GM12878 (cell line): Measurements from ENCODE around the gene AVP. TPM values are rescaled to one million over a fixed set of nuclear protein-coding genes. Genes with fewer than 3 reads are reported as not detected.
A peak's percentile ranks its signal among the peaks of the same experiment; 100 is the strongest.

ENCODE experiments used
- ATAC-seq: fragments of 200-7000 bp; cut with Tn5 transposase; 3 replicates; pipeline ENCODE4 v1.9.1; 2020; ENCODE audit warnings: mild to moderate bottlenecking, moderate library complexity
- BruUV-seq: library from RNA; stranded (reverse); fragments of 400-500 nt; replicated peaks from 2 replicates; lab custom pipeline; 2021; lab: Mats Ljungman, UMichigan
- CTCF ChIA-PET: fragments of 300-600 bp; sonication (Branson Sonifier 250); formaldehyde crosslinking; extraction: SDS; loops from one replicate; lab custom pipeline; 2021; ENCODE audit warnings: inconsistent platforms; lab: Yijun Ruan, JAX
- POLR2A ChIA-PET: fragments of 350-600 bp; formaldehyde crosslinking; extraction: SDS; loops from one replicate; lab custom pipeline; 2021; ENCODE audit warnings: inconsistent platforms; lab: Charles Lee
- RAD21 ChIA-PET: fragments of 300-600 bp; sonication (Branson Sonifier 250); formaldehyde crosslinking; loops from one replicate; lab custom pipeline; 2023; ENCODE audit warnings: antibody characterized with exemption; ENCODE audit not compliant: unreplicated experiment; lab: Charles Lee
- SMC1A ChIA-PET: fragments of 300-600 bp; sonication (Branson Sonifier 250); formaldehyde crosslinking; loops from one replicate; lab custom pipeline; 2023; ENCODE audit not compliant: unreplicated experiment, uncharacterized antibody; lab: Charles Lee
- DNase-seq: peaks from one replicate; pipeline ENCODE4 v3.0.0-alpha.2; 2011; ENCODE audit warnings: low read depth, low spot score
- FAIRE-seq: peaks from 3 replicates; lab custom pipeline; 2011; peaks lifted over from hg19 to GRCh38; lab: Jason Lieb, UNC
- H2AFZ ChIP-seq: 2 replicates; pipeline ENCODE4 v1.6.0; 2011; ENCODE audit warnings: low read depth, low read length, control low read depth; ENCODE audit not compliant: control insufficient read depth
- H3K27ac ChIP-seq: 2 replicates; pipeline ENCODE4 v1.5.1; 2011; ENCODE audit warnings: control low read depth; ENCODE audit not compliant: control insufficient read depth, insufficient read depth
- H3K27me3 ChIP-seq, 2 experiments: replicated peaks in 1 of 2; 2 replicates each; pipeline versions ENCODE4 v1.6.0 to v1.6.1; 2011; ENCODE audit warnings: low read length in 1 of 2; ENCODE audit not compliant: control insufficient read depth in 2 of 2, insufficient read depth in 2 of 2
- H3K36me3 ChIP-seq, 2 experiments: 2 replicates each; pipeline ENCODE4 v1.5.1; 2011; ENCODE audit warnings: low read length in 1 of 2; ENCODE audit not compliant: control insufficient read depth in 2 of 2, insufficient read depth in 2 of 2
- H3K4me1 ChIP-seq: 2 replicates; pipeline ENCODE4 v1.6.1; 2011; ENCODE audit warnings: mild to moderate bottlenecking, low read length, moderate library complexity, mixed read lengths; ENCODE audit not compliant: control insufficient read depth, insufficient read depth
- H3K4me2 ChIP-seq: 2 replicates; pipeline ENCODE4 v1.6.0; 2011; ENCODE audit warnings: control low read depth; ENCODE audit not compliant: control insufficient read depth, insufficient read depth
- H3K4me3 ChIP-seq: fragments of 200-600 bp; sonication (generic); 2 replicates; pipeline ENCODE4 v1.5.1; 2016
- H3K79me2 ChIP-seq: 2 replicates; pipeline ENCODE4 v1.6.0; 2011; ENCODE audit warnings: low read length; ENCODE audit not compliant: control insufficient read depth, insufficient read depth
- H3K9ac ChIP-seq: 2 replicates; pipeline ENCODE4 v1.8.0; 2011; ENCODE audit warnings: low read length, control low read depth, mixed read lengths; ENCODE audit not compliant: control insufficient read depth, insufficient read depth
- H3K9me3 ChIP-seq: replicated peaks from 3 replicates; pipeline ENCODE4 v1.5.1; 2011; ENCODE audit warnings: mild to moderate bottlenecking, low read length; ENCODE audit not compliant: control insufficient read depth, insufficient read depth
- H4K20me1 ChIP-seq: 2 replicates; pipeline ENCODE4 v1.6.0; 2011; ENCODE audit not compliant: control insufficient read depth, insufficient read depth
- ATF3 ChIP-seq: IDR thresholded peaks from 2 replicates; pipeline ENCODE4 v1.6.1; 2011; ENCODE audit warnings: low read depth, mild to moderate bottlenecking, low read length, moderate library complexity, borderline replicate concordance; ENCODE audit errors: extremely low read depth
- CHD4 ChIP-seq: fragments of 200-600 bp; sonication (generic); IDR thresholded peaks from 2 replicates; pipeline ENCODE4 v1.6.1; 2016; ENCODE audit warnings: mild to moderate bottlenecking
- E4F1 ChIP-seq: fragments of 450-650 bp; IDR thresholded peaks from 2 replicates; pipeline ENCODE4 v1.6.1; 2018; ENCODE audit warnings: borderline replicate concordance, mild to moderate bottlenecking; ENCODE audit not compliant: partially characterized antibody
- ELK1 ChIP-seq: IDR thresholded peaks from 2 replicates; pipeline ENCODE4 v1.6.1; 2012; ENCODE audit warnings: low read depth, low read length, improper control_type of control experiment
- EP300 ChIP-seq, 2 experiments: fragments of 150-350 bp in 1 of 2; IDR thresholded peaks; 2 replicates each; pipeline ENCODE4 v1.6.1; 2011 to 2012; ENCODE audit warnings: low read depth in 2 of 2, low read length in 2 of 2, borderline replicate concordance in 1 of 2, improper control_type of control experiment in 1 of 2, inconsistent platforms in 1 of 2; ENCODE audit not compliant: control insufficient read depth in 1 of 2
- GABPA ChIP-seq: IDR thresholded peaks from 2 replicates; pipeline ENCODE4 v1.6.1; 2014; ENCODE audit warnings: antibody characterized with exemption, low read depth, mild to moderate bottlenecking, inconsistent platforms
- HDAC6 ChIP-seq: fragments of 200-600 bp; sonication (generic); IDR thresholded peaks from one replicate; pipeline ENCODE4 v1.8.0; 2017; ENCODE audit warnings: antibody characterized with exemption; ENCODE audit not compliant: unreplicated experiment
- HSF1 ChIP-seq: fragments of 150-350 bp; IDR thresholded peaks from 2 replicates; pipeline ENCODE4 v1.6.1; 2014; ENCODE audit warnings: mild to moderate bottlenecking, low read depth, low read length
- IRF5 ChIP-seq: fragments of 450-650 bp; IDR thresholded peaks from 2 replicates; pipeline ENCODE4 v1.6.1; 2017; ENCODE audit warnings: borderline replicate concordance
- MTA3 ChIP-seq: IDR thresholded peaks from 2 replicates; pipeline ENCODE4 v1.6.1; 2012; ENCODE audit warnings: low read length, inconsistent platforms, borderline replicate concordance
- NBN ChIP-seq: fragments of 450-650 bp; IDR thresholded peaks from 2 replicates; pipeline ENCODE4 v1.6.1; 2016
- PBX3 ChIP-seq: IDR thresholded peaks from 2 replicates; pipeline ENCODE4 v1.6.1; 2011; ENCODE audit warnings: mild to moderate bottlenecking, low read depth, low read length, moderate library complexity; ENCODE audit not compliant: insufficient replicate concordance
- SMAD5 ChIP-seq: IDR thresholded peaks from 2 replicates; pipeline ENCODE4 v1.6.1; 2016; ENCODE audit warnings: antibody characterized with exemption, low read depth
- TCF7 ChIP-seq: IDR thresholded peaks from 2 replicates; pipeline ENCODE4 v1.6.1; 2014; ENCODE audit warnings: antibody characterized with exemption, borderline replicate concordance
- WGBS: methylation state at CpG from one replicate; pipeline ENCODE4 v1.1.6; 2016; ENCODE audit warnings: low lambda C conversion rate; ENCODE audit not compliant: insufficient replicate concordance, insufficient coverage; ENCODE audit errors: missing lambda C conversion rate; 5-methylcytosine and 5-hydroxymethylcytosine counted together
- in situ Hi-C: fragments of 300-500 bp; cut with MboI; formaldehyde crosslinking; loops from 9 replicates; pipeline ENCODE4 v1.14.3; 2018; ENCODE audit warnings: mixed read lengths
- intact Hi-C: fragments of 100-400 bp; cut with micrococcal nuclease; formaldehyde crosslinking; loops from one replicate; pipeline ENCODE4 v1.14.2; 2022; ENCODE audit not compliant: unreplicated experiment
- polyA plus RNA-seq, 11 experiments: library from polyadenylated mRNA; depleted of rRNA in 4 of 11; unstranded in 6 of 11; stranded (reverse) in 5 of 11; fragments of >200 nt; fragmentation: Nextera tagmentation in 4 of 11; fragmentation: Illumina TruSeq in 1 of 11; extraction: Ambion mirVana in 4 of 11; extraction: Trizol in 1 of 11; gene quantifications; 1 replicate in 1 of 11; 2 replicates in 10 of 11; pipeline versions ENCODE4 v1.2.1 to v1.2.3, GENCODE V29; 2011 to 2016; ENCODE audit warnings: inconsistent platforms in 2 of 11, missing spikeins in 2 of 11, low read depth in 1 of 11
- total RNA-seq, 4 experiments: library from RNA; depleted of rRNA in 3 of 4; stranded (reverse); fragments of >200 nt in 3 of 4; fragmentation: Illumina TruSeq in 1 of 4; extraction: Trizol in 1 of 4; gene quantifications; 2 replicates each; pipeline versions ENCODE4 v1.2.1 to v1.2.3, GENCODE V29; 2013 to 2021

AVP gene
- total and polyA plus RNA-seq, 10 of the 15 experiments (the other 5 are each of a cell fraction or from before 2014, with no cell fraction given), result not detected

GRCh38 chr20:3077618-3078134 is 6.8 kb downstream of the AVP start:
- peak; percentile 38 for FAIRE-seq
- Histone ChIP-seq H3K36me3 (no peaks in the 10 kb centered on the region), H2AFZ (no peak overlapping the region), H3K9ac (no peak overlapping the region), H3K79me2 (no peaks in the 10 kb centered on the region), H3K9me3 (no peaks in the 10 kb centered on the region; the same call in 2 of the 3 replicates), H4K20me1 (no peaks in the 10 kb centered on the region), H3K4me2 (peak overlapping the region; percentile 17), H3K4me1 (no peaks in the 10 kb centered on the region), H3K27ac (no peak overlapping the region), H3K27me3 (peaks cover 3 to 13% of the 10 kb centered on the region in 2 experiments; a peak in 3 of 4 replicates), H3K4me3 (no peak overlapping the region)
- no peak for ATAC-seq
- BruUV-seq, result no TSS peak
- intact Hi-C loops, result no loop called here
- CTCF ChIA-PET, result interaction anchor here (0.9 kb wide), 1 partner anchor 24 kb away, joined by 3 read pairs; no protein-coding TSS in a partner anchor
- SMC1A ChIA-PET, result interaction anchor here (0.9 to 1.1 kb wide), 2 partner anchors 9 to 24 kb away, joined by 3 to 5 read pairs; no protein-coding TSS in a partner anchor
- RAD21 ChIA-PET, result no interaction called here
- in situ Hi-C loops, result no loop called here
- DNase-seq, result no peak
- POLR2A ChIA-PET, result no interaction called here
- WGBS, result 12% methylated on average over 4 of the region's 4 CpGs
- TF ChIP-seq SMAD5 (no peak), PBX3 (no peak), EP300 (IDR thresholded peaks at IDR 0.05; ENCODE audit: borderline replicate concordance in 1 of 2, control insufficient read depth in 1 of 2, low read depth in 2 of 2, low read length in 2 of 2) (no peak), HSF1 (no peak), NBN (no peak), ATF3 (no peak), IRF5 (no peak), E4F1 (no peak), GABPA (no peak), TCF7 (no peak), HDAC6 (no peak), MTA3 (no peak), CHD4 (no peak), ELK1 (no peak)
